Hepatocyte (in vitro differentiated cells): ENCODE results near the gene DYRK4.

ENCODE experiments used
- EZH2 ChIP-seq: fragments of 200-600 bp; sonication (generic); IDR thresholded peaks from 2 replicates; pipeline ENCODE4 v1.6.1; 2016; ENCODE audit warnings: antibody characterized with exemption, mild to moderate bottlenecking, borderline replicate concordance
- TF ChIP-seq, protein P1 (sequence below): fragments of 200-600 bp; sonication (generic); IDR thresholded peaks from 2 replicates; pipeline ENCODE4 v1.5.1; 2016; ENCODE audit warnings: antibody characterized with exemption, mild to moderate bottlenecking; ENCODE audit not compliant: poor library complexity

DNA sequence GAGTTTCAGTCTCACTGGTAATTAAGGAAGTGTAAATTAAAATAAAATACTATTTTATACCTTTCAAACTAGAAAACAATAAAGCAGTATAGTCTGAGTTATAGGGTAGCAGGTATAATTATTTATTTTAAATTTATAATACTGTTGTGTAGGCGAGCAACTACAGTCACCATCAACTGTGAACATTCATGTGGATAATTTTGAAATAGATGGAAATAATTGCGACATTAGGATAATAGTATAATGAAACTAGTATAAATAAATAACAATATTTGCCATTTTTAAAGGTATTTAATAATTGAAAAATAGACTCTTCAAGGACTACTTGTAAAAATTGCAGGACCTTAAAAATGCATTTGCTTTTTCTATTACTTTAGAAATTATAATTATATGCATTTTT, 3.8 kb upstream of the DYRK4 start:
- TF ChIP-seq, protein P1, sequence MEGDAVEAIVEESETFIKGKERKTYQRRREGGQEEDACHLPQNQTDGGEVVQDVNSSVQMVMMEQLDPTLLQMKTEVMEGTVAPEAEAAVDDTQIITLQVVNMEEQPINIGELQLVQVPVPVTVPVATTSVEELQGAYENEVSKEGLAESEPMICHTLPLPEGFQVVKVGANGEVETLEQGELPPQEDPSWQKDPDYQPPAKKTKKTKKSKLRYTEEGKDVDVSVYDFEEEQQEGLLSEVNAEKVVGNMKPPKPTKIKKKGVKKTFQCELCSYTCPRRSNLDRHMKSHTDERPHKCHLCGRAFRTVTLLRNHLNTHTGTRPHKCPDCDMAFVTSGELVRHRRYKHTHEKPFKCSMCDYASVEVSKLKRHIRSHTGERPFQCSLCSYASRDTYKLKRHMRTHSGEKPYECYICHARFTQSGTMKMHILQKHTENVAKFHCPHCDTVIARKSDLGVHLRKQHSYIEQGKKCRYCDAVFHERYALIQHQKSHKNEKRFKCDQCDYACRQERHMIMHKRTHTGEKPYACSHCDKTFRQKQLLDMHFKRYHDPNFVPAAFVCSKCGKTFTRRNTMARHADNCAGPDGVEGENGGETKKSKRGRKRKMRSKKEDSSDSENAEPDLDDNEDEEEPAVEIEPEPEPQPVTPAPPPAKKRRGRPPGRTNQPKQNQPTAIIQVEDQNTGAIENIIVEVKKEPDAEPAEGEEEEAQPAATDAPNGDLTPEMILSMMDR = no peak
- no peak for TF ChIP-seq EZH2
